Sigmoid colon (tissue), 3 donors: Measurements from ENCODE around the gene SHB.

Experiments
- POLR2A ChIP-seq, 2 donors: fragments of 450-650 bp; IDR thresholded peaks; one replicate each; pipeline ENCODE4 v1.6.1; 2016; ENCODE audit warnings: antibody characterized with exemption in 2 of 2, mild to moderate bottlenecking in 2 of 2, moderate library complexity in 2 of 2
- TF ChIP-seq, protein P1 (sequence below), 4 experiments: fragments of 450-650 bp in 3 of 4; fragments of 200-600 bp in 1 of 4; IDR thresholded peaks; one replicate each; pipeline ENCODE4 v1.5.1; 2016 to 2019; ENCODE audit warnings: antibody characterized with exemption in 4 of 4, mild to moderate bottlenecking in 3 of 4, moderate library complexity in 2 of 4

DNA sequence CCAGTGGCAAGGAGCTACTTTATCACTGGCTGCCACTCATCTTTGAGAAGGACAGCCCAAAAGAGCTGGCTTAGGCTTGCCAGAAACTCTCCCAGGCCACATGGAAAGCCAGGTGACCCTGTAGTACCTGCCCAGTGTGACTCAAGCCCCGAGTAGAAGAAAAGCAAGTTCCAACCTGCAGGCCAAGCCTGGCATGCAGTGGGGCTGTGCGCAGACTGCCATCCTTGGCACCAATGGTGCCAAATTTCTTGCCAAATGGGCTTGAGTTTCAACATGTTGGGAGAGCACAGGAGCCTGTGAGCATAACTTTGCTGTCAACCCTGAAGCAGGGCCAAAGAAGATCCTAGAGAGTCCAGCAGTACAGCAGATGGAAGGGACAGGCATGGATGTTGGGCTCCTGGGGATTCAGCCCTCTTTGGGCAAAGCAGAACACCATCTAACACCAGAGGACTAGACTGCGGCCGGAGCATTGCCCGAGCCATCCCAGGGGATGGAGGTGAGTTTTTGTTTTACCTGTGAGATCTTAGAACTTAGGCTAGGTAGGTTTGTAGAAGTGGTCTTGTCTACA is 27.3 kb upstream of the SHB start:
- TF ChIP-seq, protein P1, sequence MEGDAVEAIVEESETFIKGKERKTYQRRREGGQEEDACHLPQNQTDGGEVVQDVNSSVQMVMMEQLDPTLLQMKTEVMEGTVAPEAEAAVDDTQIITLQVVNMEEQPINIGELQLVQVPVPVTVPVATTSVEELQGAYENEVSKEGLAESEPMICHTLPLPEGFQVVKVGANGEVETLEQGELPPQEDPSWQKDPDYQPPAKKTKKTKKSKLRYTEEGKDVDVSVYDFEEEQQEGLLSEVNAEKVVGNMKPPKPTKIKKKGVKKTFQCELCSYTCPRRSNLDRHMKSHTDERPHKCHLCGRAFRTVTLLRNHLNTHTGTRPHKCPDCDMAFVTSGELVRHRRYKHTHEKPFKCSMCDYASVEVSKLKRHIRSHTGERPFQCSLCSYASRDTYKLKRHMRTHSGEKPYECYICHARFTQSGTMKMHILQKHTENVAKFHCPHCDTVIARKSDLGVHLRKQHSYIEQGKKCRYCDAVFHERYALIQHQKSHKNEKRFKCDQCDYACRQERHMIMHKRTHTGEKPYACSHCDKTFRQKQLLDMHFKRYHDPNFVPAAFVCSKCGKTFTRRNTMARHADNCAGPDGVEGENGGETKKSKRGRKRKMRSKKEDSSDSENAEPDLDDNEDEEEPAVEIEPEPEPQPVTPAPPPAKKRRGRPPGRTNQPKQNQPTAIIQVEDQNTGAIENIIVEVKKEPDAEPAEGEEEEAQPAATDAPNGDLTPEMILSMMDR (IDR thresholded peaks at IDR 0.05) = no peak
- no peak for TF ChIP-seq POLR2A (IDR thresholded peaks at IDR 0.05)
